Neural progenitor cell (in vitro differentiated cells): Measurements from ENCODE around the gene MAP7D2. TPM values are rescaled to one million over a fixed set of nuclear protein-coding genes. Genes with fewer than 3 reads are reported as not detected.

Experiments
- DNase-seq: peaks from one replicate; pipeline ENCODE4 v3.0.0-alpha.2; 2016; ENCODE audit warnings: low spot score
- H2AFZ ChIP-seq: fragments of 200-600 bp; sonication (generic); replicated peaks from 2 replicates; pipeline ENCODE4 v1.6.1; 2016; ENCODE audit warnings: antibody characterized with exemption
- H3F3A ChIP-seq: fragments of 200-600 bp; sonication (generic); 2 replicates; pipeline ENCODE4 v1.6.1; 2016; ENCODE audit warnings: antibody characterized with exemption, low read depth
- H3K27ac ChIP-seq: fragments of 200-600 bp; sonication (generic); 2 replicates; pipeline ENCODE4 v1.5.1; 2016; ENCODE audit warnings: mild to moderate bottlenecking
- H3K27me3 ChIP-seq: fragments of 200-600 bp; sonication (generic); 2 replicates; pipeline ENCODE4 v1.6.1; 2016; ENCODE audit warnings: mild to moderate bottlenecking, moderate library complexity
- H3K36me3 ChIP-seq: fragments of 200-600 bp; sonication (generic); 2 replicates; pipeline ENCODE4 v1.5.1; 2016
- H3K4me1 ChIP-seq: fragments of 200-600 bp; sonication (generic); 2 replicates; pipeline ENCODE4 v1.6.1; 2016; ENCODE audit warnings: mixed run types
- H3K4me2 ChIP-seq: fragments of 200-600 bp; sonication (generic); 2 replicates; pipeline ENCODE4 v1.6.1; 2016
- H3K4me3 ChIP-seq: fragments of 200-600 bp; sonication (generic); 2 replicates; pipeline ENCODE4 v1.5.1; 2016
- H3K79me2 ChIP-seq: fragments of 200-600 bp; sonication (generic); 2 replicates; pipeline ENCODE4 v1.6.1; 2016; ENCODE audit warnings: low read depth
- H3K9ac ChIP-seq: fragments of 200-600 bp; sonication (generic); 2 replicates; pipeline ENCODE4 v1.6.1; 2016
- H3K9me3 ChIP-seq: fragments of 200-600 bp; sonication (generic); 2 replicates; pipeline ENCODE4 v1.5.1; 2016; ENCODE audit warnings: low read depth
- H4K20me1 ChIP-seq: fragments of 200-600 bp; sonication (generic); 2 replicates; pipeline ENCODE4 v1.6.1; 2016; ENCODE audit warnings: low read depth
- H3K27ac Mint-ChIP-seq: 3 replicates; pipeline ENCODE4 v1.8.0; 2021; ENCODE audit warnings: mixed read lengths
- H3K27me3 Mint-ChIP-seq: 2 replicates; pipeline ENCODE4 v1.8.0; 2022; ENCODE audit warnings: low read depth, mild to moderate bottlenecking, inconsistent platforms, moderate library complexity, mixed read lengths; ENCODE audit not compliant: insufficient read depth
- H3K36me3 Mint-ChIP-seq: 3 replicates; pipeline ENCODE4 v1.8.0; 2021; ENCODE audit warnings: mixed read lengths
- H3K4me1 Mint-ChIP-seq: 3 replicates; pipeline ENCODE4 v1.8.0; 2021; ENCODE audit warnings: mixed read lengths
- H3K4me3 Mint-ChIP-seq: 3 replicates; pipeline ENCODE4 v1.8.0; 2021; ENCODE audit warnings: mild to moderate bottlenecking, moderate library complexity, mixed read lengths
- H3K9me3 Mint-ChIP-seq: 3 replicates; pipeline ENCODE4 v1.8.0; 2020; ENCODE audit warnings: mixed read lengths
- CTCF ChIP-seq: fragments of 200-600 bp; sonication (generic); IDR thresholded peaks from 2 replicates; pipeline ENCODE4 v1.5.1; 2017; ENCODE audit warnings: antibody characterized with exemption, mild to moderate bottlenecking
- EZH2 ChIP-seq: fragments of 200-600 bp; sonication (generic); IDR thresholded peaks from 2 replicates; pipeline ENCODE4 v1.6.1; 2017; ENCODE audit warnings: antibody characterized with exemption, mild to moderate bottlenecking, moderate library complexity
- EZH2phosphoT487 ChIP-seq: fragments of 200-600 bp; sonication (generic); IDR thresholded peaks from 2 replicates; pipeline ENCODE4 v1.6.1; 2017; ENCODE audit warnings: antibody characterized with exemption
- total RNA-seq: library from RNA; depleted of rRNA; stranded (reverse); fragments of >200 nt; gene quantifications from 2 replicates; pipeline ENCODE4 v1.2.3, GENCODE V29; 2015; ENCODE audit warnings: low replicate concordance

The MAP7D2 gene
- total RNA-seq, 1 donor from 2014 or later: 2.6 TPM

- H3K27me3 Mint-ChIP-seq: peaks cover 5% of the 10 kb centered on the region
- Histone ChIP-seq H3K27me3 (no peaks in the 10 kb centered on the region), H2AFZ (no peak overlapping the region), H3F3A (no peaks in the 10 kb centered on the region), H3K9me3 (no peaks in the 10 kb centered on the region), H3K27ac (no peak overlapping the region), H3K4me1 (no peaks in the 10 kb centered on the region), H3K4me3 (no peak overlapping the region), H3K79me2 (no peaks in the 10 kb centered on the region), H3K9ac (no peak overlapping the region), H3K36me3 (no peaks in the 10 kb centered on the region), H4K20me1 (no peaks in the 10 kb centered on the region), H3K4me2 (no peak overlapping the region)
- H3K9me3 Mint-ChIP-seq: peaks cover 2% of the 10 kb centered on the region
- no peaks in the 10 kb centered on the region for H3K36me3 Mint-ChIP-seq
- peaks cover 5% of the 10 kb centered on the region for H3K4me1 Mint-ChIP-seq
- no peak overlapping the region for H3K27ac Mint-ChIP-seq
- no peak overlapping the region for H3K4me3 Mint-ChIP-seq
- TF ChIP-seq EZH2phosphoT487 (no peak), EZH2 (no peak), CTCF (no peak)
- DNase-seq: no peak
These were observed 55.6 kb downstream of the MAP7D2 start for GRCh38 chrX:20060961-20061748.

- H3K9me3 Mint-ChIP-seq: peaks cover 2% of the 10 kb centered on the region
- H3K36me3 Mint-ChIP-seq: no peaks in the 10 kb centered on the region
- H2AFZ ChIP-seq: no peak overlapping the region
- H3K79me2 ChIP-seq: no peaks in the 10 kb centered on the region
- H3K4me1 ChIP-seq: no peaks in the 10 kb centered on the region
- H3K27me3 ChIP-seq: no peaks in the 10 kb centered on the region
- no peaks in the 10 kb centered on the region for H3F3A ChIP-seq
- no peaks in the 10 kb centered on the region for H3K36me3 ChIP-seq
- no peak overlapping the region for H3K4me3 ChIP-seq
- no peaks in the 10 kb centered on the region for H4K20me1 ChIP-seq
- DNase-seq: no peak
- no peak overlapping the region for H3K27ac Mint-ChIP-seq
- H3K4me1 Mint-ChIP-seq: peaks cover 5% of the 10 kb centered on the region
- no peak overlapping the region for H3K4me3 Mint-ChIP-seq
- H3K27me3 Mint-ChIP-seq: peaks cover 7% of the 10 kb centered on the region
- H3K9ac ChIP-seq: no peak overlapping the region
- H3K27ac ChIP-seq: no peak overlapping the region
- no peak overlapping the region for H3K4me2 ChIP-seq
- no peaks in the 10 kb centered on the region for H3K9me3 ChIP-seq
- no peak for TF ChIP-seq EZH2
- no peak for TF ChIP-seq EZH2phosphoT487
- no peak for TF ChIP-seq CTCF
These were observed 57.1 kb downstream of the MAP7D2 start for GRCh38 chrX:20059467-20060128.

- Mint-ChIP-seq H3K4me1 (peaks cover 5% of the 10 kb centered on the region), H3K9me3 (peaks cover 2% of the 10 kb centered on the region), H3K27ac (no peak overlapping the region), H3K36me3 (no peaks in the 10 kb centered on the region), H3K27me3 (peaks cover 7% of the 10 kb centered on the region), H3K4me3 (no peak overlapping the region)
- H2AFZ ChIP-seq: no peak overlapping the region
- no peaks in the 10 kb centered on the region for H3K36me3 ChIP-seq
- no peak for DNase-seq
- no peaks in the 10 kb centered on the region for H3K4me1 ChIP-seq
- no peaks in the 10 kb centered on the region for H3K9me3 ChIP-seq
- no peak for TF ChIP-seq EZH2phosphoT487
- no peak for TF ChIP-seq CTCF
- TF ChIP-seq EZH2: no peak
- no peaks in the 10 kb centered on the region for H3K79me2 ChIP-seq
- no peak overlapping the region for H3K4me2 ChIP-seq
- H3K4me3 ChIP-seq: no peak overlapping the region
- H3K27me3 ChIP-seq: no peaks in the 10 kb centered on the region
- H3K9ac ChIP-seq: no peak overlapping the region
- H3K27ac ChIP-seq: no peak overlapping the region
- no peaks in the 10 kb centered on the region for H3F3A ChIP-seq
- no peaks in the 10 kb centered on the region for H4K20me1 ChIP-seq
These were observed 59.2 kb downstream of the MAP7D2 start for GRCh38 chrX:20057479-20057878.
